HG02798 (cell line): ENCODE results near the gene NIBAN1.
"Not testable (repeated sequence)": the region's sequence is repeated elsewhere in the genome, so short reads cannot be mapped to it uniquely, and the experiment has no call there.

ENCODE experiments used
- ATAC-seq: cut with Tn5 transposase; IDR thresholded peaks from one replicate; pipeline ENCODE4 v1.9.1; 2021; ENCODE audit warnings: mild to moderate bottlenecking; ENCODE audit not compliant: unreplicated experiment, poor library complexity

NIBAN1 gene

GRCh38 chr1:184974837-184975115 lies 468 bp upstream of the NIBAN1 start:
- no peak for ATAC-seq

DNA sequence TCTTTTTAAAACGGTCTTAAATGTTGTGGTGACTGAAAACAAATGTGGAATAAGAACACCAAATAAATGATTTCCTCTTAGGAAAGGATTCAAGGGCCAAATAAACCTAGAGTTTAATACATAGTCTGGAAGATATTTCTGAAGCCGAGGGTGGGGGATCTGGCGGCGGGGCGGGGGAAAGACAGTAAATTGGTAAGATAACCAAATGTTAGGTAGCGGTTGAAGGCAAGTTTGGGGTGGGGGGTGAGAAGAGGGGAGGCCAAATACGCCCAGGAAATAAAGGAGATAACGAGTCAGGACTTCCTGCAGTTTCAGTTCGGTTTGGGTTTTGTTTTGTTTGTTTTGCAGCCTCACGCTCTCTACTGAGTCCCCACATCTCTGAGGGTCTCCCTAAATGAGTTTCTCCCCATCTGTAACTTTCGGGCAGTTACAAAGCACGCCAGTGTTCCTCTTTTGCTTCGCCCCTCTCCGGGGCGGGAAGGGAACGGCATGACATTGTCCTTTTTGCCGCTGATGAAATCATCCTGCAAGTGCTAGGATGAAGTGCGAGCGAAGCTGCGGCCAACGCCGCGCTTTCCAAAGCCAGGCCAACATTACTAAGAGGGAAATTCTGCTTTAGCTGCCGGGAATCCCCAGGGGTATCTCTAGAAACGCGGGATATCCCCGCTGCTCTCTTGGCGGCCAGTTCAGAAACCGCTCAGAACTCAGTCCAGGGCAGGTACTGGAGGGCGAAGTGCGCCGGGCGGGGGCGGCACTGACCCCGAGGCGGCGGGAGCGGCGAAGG lies 844 bp downstream of the NIBAN1 start:
- peak; percentile 67 for ATAC-seq

DNA sequence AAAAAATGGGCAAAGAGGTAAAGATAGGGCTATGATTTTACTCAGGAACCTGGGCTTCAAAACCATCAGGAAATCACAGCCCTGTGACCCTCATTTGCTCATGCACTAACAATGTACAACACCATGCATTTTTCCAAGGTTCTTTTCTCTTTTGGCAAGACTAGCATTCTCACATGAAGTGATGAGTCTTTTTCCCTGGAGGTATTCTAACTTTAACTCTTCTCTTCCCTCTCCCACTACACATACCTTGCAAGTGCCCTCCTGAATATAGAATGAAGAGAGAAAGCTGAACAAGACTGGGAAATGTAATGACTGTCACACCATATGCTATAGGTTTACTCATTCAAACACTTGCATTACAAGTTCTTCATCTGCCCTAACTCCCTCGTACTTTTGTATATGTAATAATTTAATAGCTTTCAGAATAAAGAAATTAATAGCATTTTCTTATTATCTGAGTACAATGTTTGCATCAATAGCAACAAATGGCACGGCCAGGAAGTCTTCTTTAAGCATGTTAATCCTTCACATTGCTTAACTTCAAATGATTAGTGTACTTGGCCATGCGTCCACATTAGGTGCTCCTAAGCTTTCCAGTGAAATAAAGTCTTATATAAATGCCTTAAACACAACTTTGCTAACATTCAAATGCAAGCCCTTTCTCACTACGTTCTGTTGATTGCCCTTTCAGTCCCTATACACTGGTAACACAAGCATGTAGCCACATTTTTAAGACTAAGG lies 1.8 kb downstream of the NIBAN1 start:
- no peak for ATAC-seq

DNA sequence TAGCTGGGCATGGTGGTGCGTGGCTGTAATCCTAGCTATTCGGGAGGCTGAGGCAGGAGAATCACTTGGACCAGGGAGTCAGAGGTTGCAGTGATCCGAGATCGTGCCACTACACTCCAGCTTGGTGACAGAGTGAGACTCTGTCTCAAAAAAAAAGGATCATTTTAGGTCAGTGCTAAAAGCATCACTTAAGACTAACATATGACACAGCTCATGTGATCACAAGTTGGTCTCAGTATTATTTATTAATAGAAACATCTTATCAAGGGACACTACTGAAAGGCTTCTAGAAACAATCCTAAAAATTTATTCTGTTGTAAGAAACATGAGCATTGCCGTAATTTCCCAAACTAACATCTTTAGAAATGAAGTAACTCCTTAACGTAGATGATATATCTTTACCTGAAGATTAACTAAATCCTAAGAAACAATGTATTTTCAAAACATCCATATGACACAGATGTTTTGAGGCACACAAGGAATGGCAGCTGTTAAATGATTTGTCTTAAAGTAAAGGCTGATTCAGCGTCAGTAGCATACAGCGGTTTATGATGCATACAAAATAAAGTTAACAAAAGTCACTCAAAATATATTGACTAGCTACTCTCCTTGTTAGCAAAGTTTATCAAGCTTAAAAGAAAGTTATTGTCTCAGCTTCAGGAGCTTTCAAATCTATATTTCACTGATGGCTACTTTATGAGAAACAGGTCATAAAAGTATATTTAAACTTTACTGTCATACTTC lies 2.6 kb downstream of the NIBAN1 start:
- ATAC-seq, result no peak

GRCh38 chr1:184970691-184971161 lies 3.6 kb downstream of the NIBAN1 start:
- ATAC-seq, result no peak

GRCh38 chr1:184966989-184967388 lies 7.3 kb downstream of the NIBAN1 start:
- no peak for ATAC-seq

GRCh38 chr1:184965944-184966860 lies 8.1 kb downstream of the NIBAN1 start:
- ATAC-seq, result no peak

DNA sequence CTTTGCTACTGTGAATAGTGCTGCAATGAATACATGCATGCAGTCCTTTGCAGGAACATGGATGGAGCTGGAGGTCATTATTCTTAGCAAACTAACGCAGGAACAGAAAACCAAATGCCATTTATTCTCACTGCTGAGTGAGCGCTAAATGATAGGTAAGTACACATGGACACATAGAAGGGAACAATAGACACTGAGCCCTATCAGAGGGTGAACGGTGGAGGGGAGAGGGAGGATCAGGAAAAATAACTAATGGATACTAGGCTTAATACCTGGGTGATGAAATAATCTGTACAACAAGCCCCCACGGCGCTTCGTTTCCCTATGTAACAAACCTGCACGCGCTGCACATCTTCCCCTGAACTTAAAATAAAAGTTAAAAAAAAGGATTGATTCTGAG lies 8.9 kb downstream of the NIBAN1 start:
- no peak for ATAC-seq

DNA sequence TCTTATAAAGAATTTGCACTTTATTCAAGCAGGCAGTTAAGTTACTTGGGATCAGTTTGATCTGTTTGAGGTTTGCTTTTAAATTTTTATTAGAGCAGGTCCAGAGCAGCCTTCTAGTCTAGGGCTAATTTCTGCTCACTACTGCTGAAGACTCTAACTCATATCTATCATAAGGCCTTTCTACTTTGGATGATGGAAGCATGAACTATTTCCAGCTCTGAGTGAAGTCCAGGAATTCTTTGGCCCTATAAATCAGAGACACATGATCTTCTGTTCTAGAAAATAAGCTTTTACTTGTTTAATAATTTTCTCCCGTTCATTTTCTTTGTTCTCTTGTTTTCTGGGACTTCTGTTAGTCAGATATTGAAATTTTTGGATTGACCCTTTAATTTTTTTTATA lies 14.7 kb downstream of the NIBAN1 start:
- ATAC-seq, result no peak

DNA sequence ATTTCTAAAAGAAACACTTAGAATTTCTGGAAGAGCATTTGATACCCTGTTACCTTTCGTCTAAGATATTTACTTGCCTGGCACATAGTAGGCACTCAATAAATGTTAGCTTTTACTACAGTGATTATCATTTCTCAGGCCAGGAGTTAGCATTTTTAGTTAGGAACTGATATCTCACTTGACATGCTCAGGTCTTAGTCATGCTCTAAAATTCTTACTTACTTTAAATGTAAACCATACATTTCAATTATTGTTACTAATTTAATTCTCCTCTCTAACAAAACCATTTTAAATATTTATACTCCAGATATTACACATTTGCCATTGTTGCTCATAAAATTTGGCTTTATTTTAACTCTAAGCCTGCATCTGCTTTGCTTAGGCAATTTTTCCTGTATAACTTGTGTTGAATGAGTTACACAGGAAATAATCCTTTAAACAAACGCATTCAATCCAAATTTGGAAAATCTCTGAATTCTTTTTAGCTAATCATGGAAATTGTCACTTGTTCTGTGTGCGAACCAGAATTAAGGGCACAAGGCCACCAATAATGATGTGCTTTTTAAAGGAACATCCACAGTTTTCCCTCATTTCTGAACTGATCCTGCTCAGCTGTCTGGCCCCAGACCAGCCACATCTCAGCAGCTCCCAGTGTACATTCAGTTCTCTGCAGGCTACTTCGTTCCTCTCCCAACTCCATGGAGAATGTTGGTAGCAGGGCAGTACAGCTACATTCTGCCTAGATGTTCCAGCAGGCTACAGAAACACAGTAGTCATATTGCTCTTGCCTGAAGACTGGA lies 15.6 kb downstream of the NIBAN1 start:
- ATAC-seq, result no peak

DNA sequence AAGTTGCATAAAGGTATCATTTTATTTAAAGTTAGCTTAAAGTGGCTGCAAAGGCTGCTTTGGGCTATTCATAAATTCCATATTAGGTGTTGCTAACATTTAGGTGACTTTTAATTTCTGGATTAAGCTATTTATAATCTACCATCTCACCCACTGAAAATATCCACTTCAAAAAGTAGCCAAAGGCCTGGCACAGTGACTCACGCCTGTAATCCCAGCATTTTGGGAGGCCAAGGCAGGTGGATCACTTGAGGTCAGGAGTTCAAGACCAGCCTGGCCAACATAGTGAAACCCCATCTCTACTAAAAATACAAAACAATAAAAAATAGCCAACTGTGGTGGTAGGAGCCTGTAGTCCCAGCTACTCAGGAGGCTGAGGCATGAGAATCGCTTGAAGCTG lies 16.4 kb downstream of the NIBAN1 start:
- ATAC-seq, result not testable (repeated sequence)

- no peak for ATAC-seq
Measured at GRCh38 chr1:184956999-184957700, 17.2 kb downstream of the NIBAN1 start.

GRCh38 chr1:184954232-184954995 lies 19.9 kb downstream of the NIBAN1 start:
- no peak for ATAC-seq

DNA sequence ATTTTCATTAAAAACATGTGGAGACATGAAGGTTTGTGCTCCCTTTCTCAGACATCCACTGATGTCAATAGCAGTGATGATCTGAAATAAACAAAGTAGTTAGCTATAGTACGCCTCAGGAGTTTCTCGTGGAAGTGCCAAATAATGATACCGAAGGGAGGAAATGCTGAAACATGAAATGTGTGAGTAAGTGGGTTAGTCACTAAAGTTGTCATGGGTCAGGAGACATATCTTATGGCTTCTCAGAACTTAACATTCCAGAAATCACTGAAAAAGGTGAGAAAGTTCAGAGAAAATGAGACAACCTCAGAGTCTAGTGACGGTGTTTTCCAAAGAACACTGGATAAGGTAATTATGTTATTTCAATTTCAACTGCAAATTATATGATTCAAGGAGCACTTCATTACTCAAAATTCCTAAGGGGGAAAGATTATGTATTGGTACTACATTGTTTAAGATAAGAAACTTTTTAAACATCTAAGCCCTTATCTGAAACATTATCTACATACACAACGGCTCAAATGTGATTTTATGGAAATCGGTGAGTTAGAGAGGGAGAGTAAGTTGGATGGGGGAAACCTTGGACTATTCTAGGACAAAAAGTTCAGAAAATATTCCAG lies 20.6 kb downstream of the NIBAN1 start:
- ATAC-seq, result no peak

DNA sequence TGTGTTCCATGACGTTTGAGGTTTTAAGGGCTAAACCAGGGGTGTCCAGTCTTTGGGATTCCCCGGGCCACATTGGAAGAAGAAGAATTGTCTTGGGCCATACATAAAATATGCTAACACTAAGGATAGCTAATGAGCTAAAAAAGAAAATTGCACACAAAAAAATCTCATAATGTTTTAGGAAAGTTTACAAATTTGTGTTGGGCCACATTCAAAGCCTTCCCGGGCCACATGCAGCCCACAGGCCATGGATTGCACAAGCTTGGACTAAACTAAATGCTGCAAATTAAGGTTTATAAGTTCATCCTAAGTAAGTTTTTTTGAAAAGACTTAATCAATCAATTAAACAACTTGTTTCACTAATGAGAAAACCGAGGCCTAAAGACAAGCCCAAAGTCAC lies 21.9 kb downstream of the NIBAN1 start:
- no peak for ATAC-seq

DNA sequence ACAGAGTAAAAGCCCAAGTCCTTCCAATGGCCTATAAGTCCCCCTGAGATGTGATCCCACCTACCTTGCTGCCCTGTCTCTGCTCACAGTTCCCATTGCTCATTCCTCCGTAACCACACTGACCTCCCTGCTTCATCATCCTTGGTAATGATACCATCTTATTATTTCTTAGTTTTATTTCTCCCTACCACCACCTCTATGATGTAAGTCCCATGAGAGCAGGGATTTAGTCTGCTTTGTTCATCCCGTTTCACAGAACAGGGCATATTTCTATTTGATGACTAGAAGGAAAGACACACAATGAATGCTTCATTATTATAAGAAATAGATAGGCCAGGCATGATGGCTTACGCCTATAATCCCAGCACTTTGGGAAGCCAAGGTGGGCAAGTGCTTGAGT lies 22.5 kb downstream of the NIBAN1 start:
- no peak for ATAC-seq

DNA sequence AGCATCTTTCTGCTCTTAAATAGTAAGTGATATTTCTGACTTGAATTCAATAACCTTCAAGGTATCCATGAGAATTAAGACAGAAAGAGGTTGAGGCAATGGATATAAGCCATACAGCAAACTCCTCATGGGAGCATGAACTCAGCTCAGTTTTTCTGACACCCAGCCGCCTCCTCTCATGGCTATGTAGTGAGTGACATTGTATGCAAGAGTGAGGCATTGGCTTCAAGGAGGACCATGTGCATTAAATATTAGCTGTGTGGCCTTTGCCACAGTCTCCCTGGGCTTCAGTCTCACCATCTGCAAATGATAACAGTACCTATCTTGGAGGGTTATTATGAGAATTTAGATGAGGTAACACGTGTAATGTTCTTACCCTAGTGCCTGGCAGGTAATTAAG lies 23.4 kb downstream of the NIBAN1 start:
- ATAC-seq, result no peak

DNA sequence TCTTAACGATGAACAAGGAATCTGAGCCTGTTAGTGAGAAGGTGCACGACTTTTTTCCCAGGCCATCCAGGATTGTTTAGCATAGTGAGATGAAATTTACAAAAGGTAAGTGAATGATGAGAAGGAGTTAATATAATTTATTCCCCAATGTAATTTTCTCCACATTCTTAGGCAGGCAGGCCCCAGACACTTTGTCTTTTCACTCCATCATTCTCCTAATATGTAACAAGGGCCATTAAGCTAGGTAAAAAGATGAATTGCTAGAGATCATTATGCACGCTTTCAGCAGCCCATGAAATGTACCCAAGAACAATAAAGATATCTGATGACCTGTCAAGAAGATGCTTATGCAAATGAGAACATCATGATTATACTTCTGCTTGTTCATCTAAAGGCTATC lies 24.1 kb downstream of the NIBAN1 start:
- no peak for ATAC-seq
